GM12878 (cell line): ENCODE results near the gene RORB. TPM values are rescaled to one million over a fixed set of nuclear protein-coding genes. Genes with fewer than 3 reads are reported as not detected.
A peak's percentile ranks its signal among the peaks of the same experiment; 100 is the strongest.

ENCODE experiments used
- ATAC-seq: fragments of 200-7000 bp; cut with Tn5 transposase; 3 replicates; pipeline ENCODE4 v1.9.1; 2020; ENCODE audit warnings: mild to moderate bottlenecking, moderate library complexity
- BruUV-seq: library from RNA; stranded (reverse); fragments of 400-500 nt; replicated peaks from 2 replicates; lab custom pipeline; 2021; lab: Mats Ljungman, UMichigan
- CTCF ChIA-PET: fragments of 300-600 bp; sonication (Branson Sonifier 250); formaldehyde crosslinking; extraction: SDS; loops from one replicate; lab custom pipeline; 2021; ENCODE audit warnings: inconsistent platforms; lab: Yijun Ruan, JAX
- POLR2A ChIA-PET: fragments of 350-600 bp; formaldehyde crosslinking; extraction: SDS; loops from one replicate; lab custom pipeline; 2021; ENCODE audit warnings: inconsistent platforms; lab: Charles Lee
- RAD21 ChIA-PET: fragments of 300-600 bp; sonication (Branson Sonifier 250); formaldehyde crosslinking; loops from one replicate; lab custom pipeline; 2023; ENCODE audit warnings: antibody characterized with exemption; ENCODE audit not compliant: unreplicated experiment; lab: Charles Lee
- SMC1A ChIA-PET: fragments of 300-600 bp; sonication (Branson Sonifier 250); formaldehyde crosslinking; loops from one replicate; lab custom pipeline; 2023; ENCODE audit not compliant: unreplicated experiment, uncharacterized antibody; lab: Charles Lee
- DNase-seq: peaks from one replicate; pipeline ENCODE4 v3.0.0-alpha.2; 2011; ENCODE audit warnings: low read depth, low spot score
- FAIRE-seq: peaks from 3 replicates; lab custom pipeline; 2011; peaks lifted over from hg19 to GRCh38; lab: Jason Lieb, UNC
- H2AFZ ChIP-seq: 2 replicates; pipeline ENCODE4 v1.6.0; 2011; ENCODE audit warnings: low read depth, low read length, control low read depth; ENCODE audit not compliant: control insufficient read depth
- H3K27ac ChIP-seq: 2 replicates; pipeline ENCODE4 v1.5.1; 2011; ENCODE audit warnings: control low read depth; ENCODE audit not compliant: control insufficient read depth, insufficient read depth
- H3K27me3 ChIP-seq, 2 experiments: replicated peaks in 1 of 2; 2 replicates each; pipeline versions ENCODE4 v1.6.0 to v1.6.1; 2011; ENCODE audit warnings: low read length in 1 of 2; ENCODE audit not compliant: control insufficient read depth in 2 of 2, insufficient read depth in 2 of 2
- H3K36me3 ChIP-seq, 2 experiments: 2 replicates each; pipeline ENCODE4 v1.5.1; 2011; ENCODE audit warnings: low read length in 1 of 2; ENCODE audit not compliant: control insufficient read depth in 2 of 2, insufficient read depth in 2 of 2
- H3K4me1 ChIP-seq: 2 replicates; pipeline ENCODE4 v1.6.1; 2011; ENCODE audit warnings: mild to moderate bottlenecking, low read length, moderate library complexity, mixed read lengths; ENCODE audit not compliant: control insufficient read depth, insufficient read depth
- H3K4me2 ChIP-seq: 2 replicates; pipeline ENCODE4 v1.6.0; 2011; ENCODE audit warnings: control low read depth; ENCODE audit not compliant: control insufficient read depth, insufficient read depth
- H3K4me3 ChIP-seq: fragments of 200-600 bp; sonication (generic); 2 replicates; pipeline ENCODE4 v1.5.1; 2016
- H3K79me2 ChIP-seq: 2 replicates; pipeline ENCODE4 v1.6.0; 2011; ENCODE audit warnings: low read length; ENCODE audit not compliant: control insufficient read depth, insufficient read depth
- H3K9ac ChIP-seq: 2 replicates; pipeline ENCODE4 v1.8.0; 2011; ENCODE audit warnings: low read length, control low read depth, mixed read lengths; ENCODE audit not compliant: control insufficient read depth, insufficient read depth
- H3K9me3 ChIP-seq: replicated peaks from 3 replicates; pipeline ENCODE4 v1.5.1; 2011; ENCODE audit warnings: mild to moderate bottlenecking, low read length; ENCODE audit not compliant: control insufficient read depth, insufficient read depth
- H4K20me1 ChIP-seq: 2 replicates; pipeline ENCODE4 v1.6.0; 2011; ENCODE audit not compliant: control insufficient read depth, insufficient read depth
- ASH2L ChIP-seq: fragments of 300-600, 200-600 bp; sonication (generic); IDR thresholded peaks from 2 replicates; pipeline ENCODE4 v1.6.1; 2017; ENCODE audit warnings: low read depth, mild to moderate bottlenecking, borderline replicate concordance
- CHD2 ChIP-seq: IDR thresholded peaks from 2 replicates; pipeline ENCODE4 v1.6.1; 2011; ENCODE audit warnings: low read depth, low read length, improper control_type of control experiment, borderline replicate concordance
- ETV6 ChIP-seq, 2 experiments: fragments of 450-650 bp in 1 of 2; IDR thresholded peaks in 1 of 2; conservative IDR thresholded peaks in 1 of 2; 2 replicates each; pipeline ENCODE4 v1.6.1; 2014; ENCODE audit warnings: antibody characterized with exemption in 1 of 2, borderline replicate concordance in 1 of 2, low read depth in 1 of 2, mild to moderate bottlenecking in 1 of 2, moderate library complexity in 1 of 2
- FOXM1 ChIP-seq: IDR thresholded peaks from 2 replicates; pipeline ENCODE4 v1.6.1; 2012; ENCODE audit warnings: low read depth, mild to moderate bottlenecking, inconsistent platforms, low read length, moderate library complexity
- HDAC2 ChIP-seq: fragments of 200-600 bp; sonication (generic); IDR thresholded peaks from 2 replicates; pipeline ENCODE4 v1.6.1; 2017
- NBN ChIP-seq: fragments of 450-650 bp; IDR thresholded peaks from 2 replicates; pipeline ENCODE4 v1.6.1; 2016
- NRF1 ChIP-seq: conservative IDR thresholded peaks from 2 replicates; pipeline ENCODE4 v1.6.1; 2011; ENCODE audit warnings: mild to moderate bottlenecking, low read depth, low read length, improper control_type of control experiment
- STAT1 ChIP-seq: fragments of 450-650 bp; conservative IDR thresholded peaks from 2 replicates; pipeline ENCODE4 v1.6.1; 2014; ENCODE audit warnings: antibody characterized with exemption, mild to moderate bottlenecking
- SUZ12 ChIP-seq: fragments of 200-600 bp; sonication (generic); IDR thresholded peaks from one replicate; pipeline ENCODE4 v1.6.1; 2018; ENCODE audit warnings: antibody characterized with exemption, mild to moderate bottlenecking; ENCODE audit not compliant: unreplicated experiment
- TCF3 ChIP-seq: IDR thresholded peaks from 2 replicates; pipeline ENCODE4 v1.6.1; 2012; ENCODE audit warnings: low read depth, mild to moderate bottlenecking, low read length, borderline replicate concordance; ENCODE audit not compliant: insufficient read depth
- ZSCAN29 ChIP-seq: fragments of 450-650 bp; IDR thresholded peaks from 2 replicates; pipeline ENCODE4 v1.6.1; 2017; ENCODE audit warnings: mild to moderate bottlenecking, moderate library complexity
- WGBS: methylation state at CpG from one replicate; pipeline ENCODE4 v1.1.6; 2016; ENCODE audit warnings: low lambda C conversion rate; ENCODE audit not compliant: insufficient replicate concordance, insufficient coverage; ENCODE audit errors: missing lambda C conversion rate; 5-methylcytosine and 5-hydroxymethylcytosine counted together
- in situ Hi-C: fragments of 300-500 bp; cut with MboI; formaldehyde crosslinking; loops from 9 replicates; pipeline ENCODE4 v1.14.3; 2018; ENCODE audit warnings: mixed read lengths
- intact Hi-C: fragments of 100-400 bp; cut with micrococcal nuclease; formaldehyde crosslinking; loops from one replicate; pipeline ENCODE4 v1.14.2; 2022; ENCODE audit not compliant: unreplicated experiment
- polyA plus RNA-seq, 11 experiments: library from polyadenylated mRNA; depleted of rRNA in 4 of 11; unstranded in 6 of 11; stranded (reverse) in 5 of 11; fragments of >200 nt; fragmentation: Nextera tagmentation in 4 of 11; fragmentation: Illumina TruSeq in 1 of 11; extraction: Ambion mirVana in 4 of 11; extraction: Trizol in 1 of 11; gene quantifications; 1 replicate in 1 of 11; 2 replicates in 10 of 11; pipeline versions ENCODE4 v1.2.1 to v1.2.3, GENCODE V29; 2011 to 2016; ENCODE audit warnings: inconsistent platforms in 2 of 11, missing spikeins in 2 of 11, low read depth in 1 of 11
- total RNA-seq, 4 experiments: library from RNA; depleted of rRNA in 3 of 4; stranded (reverse); fragments of >200 nt in 3 of 4; fragmentation: Illumina TruSeq in 1 of 4; extraction: Trizol in 1 of 4; gene quantifications; 2 replicates each; pipeline versions ENCODE4 v1.2.1 to v1.2.3, GENCODE V29; 2013 to 2021
- TF ChIP-seq, protein P1 (sequence below): fragments of 450-650 bp; IDR thresholded peaks from 2 replicates; pipeline ENCODE4 v1.6.1; 2017; ENCODE audit warnings: borderline replicate concordance
- TF ChIP-seq, protein P2 (sequence below): fragments of 450-650 bp; IDR thresholded peaks from 2 replicates; pipeline ENCODE4 v1.6.1; 2017; ENCODE audit warnings: mild to moderate bottlenecking, low read depth, inconsistent platforms; ENCODE audit not compliant: poor library complexity, severe bottlenecking

RORB gene
- total and polyA plus RNA-seq, 10 of the 15 experiments (the other 5 are each of a cell fraction or from before 2014, with no cell fraction given) = under 0.01 to 0.01 TPM; not detected in 8

DNA sequence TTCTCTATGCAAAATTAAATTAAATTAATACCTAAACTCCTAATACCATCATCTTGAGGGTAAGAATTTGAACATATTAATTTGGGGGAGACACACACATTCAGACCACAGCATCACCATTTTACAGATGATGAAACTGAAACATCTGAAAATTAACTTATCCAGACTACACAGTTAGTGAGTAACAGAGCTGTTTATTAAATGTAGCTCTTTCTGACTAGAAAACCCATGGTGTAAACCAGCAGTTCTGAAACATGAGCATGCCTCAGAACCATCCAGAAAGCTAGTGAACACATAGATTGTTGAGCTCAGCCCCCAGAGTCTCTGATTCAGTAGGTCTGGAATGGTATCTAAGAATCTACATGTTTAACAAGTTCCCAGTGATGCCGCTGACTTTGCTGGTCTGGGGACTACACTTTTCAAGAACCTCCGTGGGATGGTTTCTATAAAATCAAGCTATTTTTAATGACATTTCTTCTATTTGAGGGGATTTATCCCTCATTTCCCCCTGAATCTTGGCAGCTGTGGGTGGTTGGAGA lies 113.5 kb downstream of the RORB start:
- no peak overlapping the region for H3K4me2 ChIP-seq
- FAIRE-seq (no peak), DNase-seq (no peak), ATAC-seq (peak; percentile 20; the same call in 1 of the 3 replicates)
- H3K4me3 ChIP-seq = no peak overlapping the region
- H3K36me3 ChIP-seq = no peaks in the 10 kb centered on the region
- no peaks in the 10 kb centered on the region for H4K20me1 ChIP-seq
- in situ Hi-C loops = no loop called here
- SMC1A ChIA-PET = no interaction called here
- no peak overlapping the region for H3K27ac ChIP-seq
- H2AFZ ChIP-seq = no peak overlapping the region
- TF ChIP-seq ETV6 (conservative IDR thresholded peaks at IDR 0.05 in 1 of 2, IDR thresholded peaks at IDR 0.05 in 1 of 2; ENCODE audit: borderline replicate concordance in 1 of 2, low read depth in 1 of 2) (no peak), ASH2L (no peak), ZSCAN29 (no peak), SUZ12 (no peak), STAT1 (no peak), NBN (no peak), TCF3 (no peak), HDAC2 (no peak), CHD2 (no peak), NRF1 (no peak), FOXM1 (no peak)
- TF ChIP-seq, protein P1, sequence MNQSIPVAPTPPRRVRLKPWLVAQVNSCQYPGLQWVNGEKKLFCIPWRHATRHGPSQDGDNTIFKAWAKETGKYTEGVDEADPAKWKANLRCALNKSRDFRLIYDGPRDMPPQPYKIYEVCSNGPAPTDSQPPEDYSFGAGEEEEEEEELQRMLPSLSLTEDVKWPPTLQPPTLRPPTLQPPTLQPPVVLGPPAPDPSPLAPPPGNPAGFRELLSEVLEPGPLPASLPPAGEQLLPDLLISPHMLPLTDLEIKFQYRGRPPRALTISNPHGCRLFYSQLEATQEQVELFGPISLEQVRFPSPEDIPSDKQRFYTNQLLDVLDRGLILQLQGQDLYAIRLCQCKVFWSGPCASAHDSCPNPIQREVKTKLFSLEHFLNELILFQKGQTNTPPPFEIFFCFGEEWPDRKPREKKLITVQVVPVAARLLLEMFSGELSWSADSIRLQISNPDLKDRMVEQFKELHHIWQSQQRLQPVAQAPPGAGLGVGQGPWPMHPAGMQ = no peak
- TF ChIP-seq, protein P2, sequence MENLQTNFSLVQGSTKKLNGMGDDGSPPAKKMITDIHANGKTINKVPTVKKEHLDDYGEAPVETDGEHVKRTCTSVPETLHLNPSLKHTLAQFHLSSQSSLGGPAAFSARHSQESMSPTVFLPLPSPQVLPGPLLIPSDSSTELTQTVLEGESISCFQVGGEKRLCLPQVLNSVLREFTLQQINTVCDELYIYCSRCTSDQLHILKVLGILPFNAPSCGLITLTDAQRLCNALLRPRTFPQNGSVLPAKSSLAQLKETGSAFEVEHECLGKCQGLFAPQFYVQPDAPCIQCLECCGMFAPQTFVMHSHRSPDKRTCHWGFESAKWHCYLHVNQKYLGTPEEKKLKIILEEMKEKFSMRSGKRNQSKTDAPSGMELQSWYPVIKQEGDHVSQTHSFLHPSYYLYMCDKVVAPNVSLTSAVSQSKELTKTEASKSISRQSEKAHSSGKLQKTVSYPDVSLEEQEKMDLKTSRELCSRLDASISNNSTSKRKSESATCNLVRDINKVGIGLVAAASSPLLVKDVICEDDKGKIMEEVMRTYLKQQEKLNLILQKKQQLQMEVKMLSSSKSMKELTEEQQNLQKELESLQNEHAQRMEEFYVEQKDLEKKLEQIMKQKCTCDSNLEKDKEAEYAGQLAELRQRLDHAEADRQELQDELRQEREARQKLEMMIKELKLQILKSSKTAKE = no peak
- RAD21 ChIA-PET = no interaction called here
- H3K9ac ChIP-seq = no peak overlapping the region
- no peaks in the 10 kb centered on the region for H3K4me1 ChIP-seq
- H3K79me2 ChIP-seq = no peaks in the 10 kb centered on the region
- no TSS peak for BruUV-seq
- POLR2A ChIA-PET = no interaction called here
- no peaks in the 10 kb centered on the region for H3K9me3 ChIP-seq
- intact Hi-C loops = no loop called here
- 17% methylated on average over 2 of the region's 2 CpGs for WGBS
- H3K27me3 ChIP-seq = no peaks in the 10 kb centered on the region
- CTCF ChIA-PET = interaction anchor here (2.1 kb wide), 1 partner anchor 16 kb away, joined by 8 read pairs; no protein-coding TSS in a partner anchor
